Renal pelvis (tissue), 4 donors: Measurements from ENCODE around the gene ENOPH1. TPM values are rescaled to one million over a fixed set of nuclear protein-coding genes. Genes with fewer than 3 reads are reported as not detected.

ENCODE experiments used
- DNase-seq: peaks from one replicate; pipeline ENCODE4 v3.0.0-alpha.2; 2013
- polyA plus RNA-seq, 3 donors: library from polyadenylated mRNA; unstranded; fragments of 120-200 nt; gene quantifications; one replicate each; pipeline ENCODE4 v1.2.1, GENCODE V29; 2013; ENCODE audit not compliant: insufficient read length in 3 of 3

Gene ENOPH1
- polyA plus RNA-seq, 3 donors, result 61.5 to 64.1 (median 63.2) TPM

DNA sequence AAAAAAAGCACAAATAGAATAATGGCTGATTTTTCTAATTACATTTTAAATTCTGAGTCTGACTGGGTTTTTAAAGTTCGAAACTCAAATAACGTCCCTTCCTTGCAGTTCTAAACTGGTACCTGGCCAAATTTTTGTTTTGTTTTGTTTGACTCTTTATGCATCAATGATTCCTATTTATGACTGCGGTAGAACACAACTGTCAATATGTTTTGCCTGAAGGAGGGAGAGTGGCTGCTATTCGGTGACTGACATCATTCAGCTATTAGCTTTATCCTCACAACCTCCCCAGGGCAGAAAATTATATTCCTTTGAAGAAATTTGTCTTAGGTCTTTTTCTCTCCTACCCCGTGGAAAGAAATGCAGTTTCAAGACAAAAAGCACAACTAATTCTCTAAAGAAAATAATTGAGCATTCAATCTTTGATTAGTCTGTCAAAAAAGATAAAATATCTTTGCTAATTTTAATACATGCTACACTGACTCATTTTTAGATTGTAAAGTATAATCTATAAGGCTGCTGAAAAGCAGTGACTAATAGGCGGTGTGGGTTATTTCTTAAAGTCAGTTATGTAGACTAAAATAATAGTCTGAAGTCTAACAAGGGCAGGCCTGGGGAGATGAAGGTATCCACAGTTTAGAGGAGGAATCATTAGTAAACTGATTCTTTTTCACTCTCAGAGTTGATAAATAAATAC, 69.5 kb downstream of the ENOPH1 start:
- no peak for DNase-seq

DNA sequence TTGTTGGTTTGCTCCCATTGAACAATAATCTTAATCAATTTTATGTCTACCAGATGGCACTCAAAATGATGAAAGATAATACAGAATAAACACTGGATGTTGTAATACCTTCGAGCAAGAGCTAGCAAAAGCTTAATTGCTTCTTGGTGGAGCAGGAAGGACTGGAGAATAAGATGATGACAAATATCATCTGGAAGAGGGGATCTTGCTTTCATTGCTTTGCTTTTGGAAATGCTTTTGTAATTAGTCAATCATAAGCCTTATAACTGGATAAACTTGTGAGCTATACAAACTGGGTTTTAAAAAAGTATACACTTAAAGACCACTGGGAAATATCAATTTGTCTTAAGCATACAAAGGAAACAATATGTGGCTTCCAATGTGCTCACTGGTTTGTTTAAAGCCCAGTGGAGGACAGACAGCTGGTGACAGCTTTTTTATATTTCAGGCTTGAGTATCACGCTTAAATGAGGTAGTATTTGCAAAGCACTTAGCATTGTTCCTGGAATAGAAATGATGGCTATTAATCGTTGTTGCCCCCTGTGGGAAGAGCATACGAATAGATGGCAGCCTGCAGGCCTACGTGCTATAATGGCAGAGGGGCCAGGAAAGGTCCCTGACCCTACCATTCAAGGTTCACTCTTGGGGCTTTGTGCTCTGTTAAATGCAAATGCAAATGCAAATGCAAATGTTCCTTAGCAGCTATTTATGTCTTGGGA, 70.2 kb downstream of the ENOPH1 start:
- DNase-seq, result no peak

DNA sequence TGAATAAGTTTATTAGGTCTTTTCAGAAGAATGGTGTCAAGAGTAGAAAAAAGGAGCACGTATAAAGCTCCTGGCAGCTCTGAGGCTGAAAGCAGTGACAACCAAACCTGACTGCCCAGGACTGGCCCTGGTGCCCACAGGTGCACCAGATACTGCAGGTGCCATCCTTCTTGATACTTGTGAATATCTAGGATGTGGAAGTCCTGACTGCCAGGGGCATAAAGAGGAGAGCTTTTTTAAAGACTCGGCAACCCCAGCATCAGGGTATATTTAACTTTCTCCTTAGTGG, 70.7 kb downstream of the ENOPH1 start:
- no peak for DNase-seq

- DNase-seq, result no peak
Observed at GRCh38 chr4:82508011-82508410, 77.6 kb downstream of the ENOPH1 start.

DNA sequence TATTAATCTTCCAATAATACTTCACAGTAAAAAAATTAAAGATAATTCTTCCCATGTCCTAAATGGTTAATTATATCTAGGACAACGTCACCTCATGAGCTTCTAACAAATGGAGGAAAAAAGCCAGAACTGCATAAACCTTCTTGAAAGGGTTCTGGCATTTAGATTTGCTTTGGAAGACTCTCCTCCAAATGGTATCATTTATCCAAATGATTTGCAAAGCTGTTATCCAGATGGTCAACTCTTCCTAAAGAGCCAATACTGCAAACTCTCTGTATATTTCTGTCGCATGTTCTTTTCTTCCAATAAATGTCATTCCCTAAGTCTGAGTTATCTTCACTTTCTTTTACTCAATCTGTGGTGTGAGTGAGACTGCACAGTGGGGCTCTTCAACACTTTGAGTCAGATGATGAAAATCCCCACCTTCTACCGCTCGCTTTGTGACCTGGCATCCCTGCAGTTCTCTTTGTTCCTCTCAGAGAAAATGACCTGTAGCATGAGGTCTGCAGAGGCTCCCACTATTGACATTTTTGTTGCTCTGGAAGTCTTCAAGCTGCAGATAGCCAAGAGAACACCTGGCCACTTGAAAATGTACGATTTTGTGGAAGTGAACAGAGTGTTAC, 78.5 kb downstream of the ENOPH1 start:
- no peak for DNase-seq

GRCh38 chr4:82510216-82510615, 79.8 kb downstream of the ENOPH1 start:
- DNase-seq, result no peak

Other genes starting within 250 kb of the ENOPH1 start
- gene HNRNPD, start 56.6 kb upstream of the ENOPH1 start, polyA plus RNA-seq, result 100 to 1,000 TPM; 516 to 554 (median 525) TPM
- gene HNRNPDL, start 128 bp upstream of the ENOPH1 start, polyA plus RNA-seq, result 100 to 1,000 TPM; 532 to 572 (median 535) TPM
- 10 to 100 TPM; 21.9 to 30.6 (median 22.1) TPM for gene TMEM150C, start 131.4 kb downstream of the ENOPH1 start, polyA plus RNA-seq